Stomach (tissue), 4 donors: ENCODE data around the gene DRD4.

Source experiments
- EP300 ChIP-seq: sonication (generic); formaldehyde crosslinking; IDR thresholded peaks from one replicate; pipeline ENCODE4 v1.6.1; 2017; ENCODE audit warnings: antibody characterized with exemption
- POLR2A ChIP-seq, 4 donors: fragments of 450-650 bp; IDR thresholded peaks; one replicate each; pipeline ENCODE4 v1.6.1; 2016; ENCODE audit warnings: antibody characterized with exemption in 4 of 4, control low read depth in 2 of 4, mild to moderate bottlenecking in 1 of 4, moderate library complexity in 1 of 4
- POLR2AphosphoS5 ChIP-seq, 3 donors: sonication (generic); formaldehyde crosslinking; IDR thresholded peaks; one replicate each; pipeline ENCODE4 v1.6.1; 2016; ENCODE audit warnings: antibody characterized with exemption in 3 of 3
- TF ChIP-seq, protein P1 (sequence below), 7 experiments: fragments of 450-650 bp in 4 of 7; fragments of 200-600 bp in 3 of 7; sonication (generic) in 3 of 7; IDR thresholded peaks; one replicate each; pipeline ENCODE4 v1.5.1; 2016 to 2019; ENCODE audit warnings: antibody characterized with exemption in 7 of 7, control low read depth in 2 of 7, mild to moderate bottlenecking in 1 of 7

DNA sequence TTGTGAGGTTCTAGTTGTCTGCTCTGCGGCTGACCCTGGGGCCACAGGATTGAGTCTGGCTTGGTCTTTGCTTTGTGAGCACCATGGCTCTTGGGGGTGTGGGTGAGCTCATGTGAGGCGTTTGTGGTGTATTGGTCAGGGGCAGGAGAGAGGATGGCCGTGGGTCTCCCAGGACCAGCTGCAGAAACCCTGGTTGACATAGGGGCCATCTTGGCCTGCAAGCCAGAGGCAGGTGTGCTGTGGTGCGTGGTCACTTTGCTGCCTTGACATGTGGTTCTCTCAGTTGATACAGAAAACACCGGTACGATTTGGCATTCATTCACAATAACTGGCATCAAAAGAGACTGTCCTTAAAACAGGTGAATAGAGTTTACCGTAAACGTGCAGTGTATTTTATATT lies 49.5 kb upstream of the DRD4 start:
- TF ChIP-seq, protein P1, sequence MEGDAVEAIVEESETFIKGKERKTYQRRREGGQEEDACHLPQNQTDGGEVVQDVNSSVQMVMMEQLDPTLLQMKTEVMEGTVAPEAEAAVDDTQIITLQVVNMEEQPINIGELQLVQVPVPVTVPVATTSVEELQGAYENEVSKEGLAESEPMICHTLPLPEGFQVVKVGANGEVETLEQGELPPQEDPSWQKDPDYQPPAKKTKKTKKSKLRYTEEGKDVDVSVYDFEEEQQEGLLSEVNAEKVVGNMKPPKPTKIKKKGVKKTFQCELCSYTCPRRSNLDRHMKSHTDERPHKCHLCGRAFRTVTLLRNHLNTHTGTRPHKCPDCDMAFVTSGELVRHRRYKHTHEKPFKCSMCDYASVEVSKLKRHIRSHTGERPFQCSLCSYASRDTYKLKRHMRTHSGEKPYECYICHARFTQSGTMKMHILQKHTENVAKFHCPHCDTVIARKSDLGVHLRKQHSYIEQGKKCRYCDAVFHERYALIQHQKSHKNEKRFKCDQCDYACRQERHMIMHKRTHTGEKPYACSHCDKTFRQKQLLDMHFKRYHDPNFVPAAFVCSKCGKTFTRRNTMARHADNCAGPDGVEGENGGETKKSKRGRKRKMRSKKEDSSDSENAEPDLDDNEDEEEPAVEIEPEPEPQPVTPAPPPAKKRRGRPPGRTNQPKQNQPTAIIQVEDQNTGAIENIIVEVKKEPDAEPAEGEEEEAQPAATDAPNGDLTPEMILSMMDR (IDR thresholded peaks at IDR 0.05): no peak
- TF ChIP-seq POLR2AphosphoS5 (IDR thresholded peaks at IDR 0.05): no peak
- no peak for TF ChIP-seq EP300
- no peak for TF ChIP-seq POLR2A (IDR thresholded peaks at IDR 0.05)
